ENCODE measurements around the gene RRBP1.

- TF ChIP-seq CTCF (conservative IDR thresholded peaks at IDR 0.05; ENCODE audit: low read length) (no peak), EZH2phosphoT487 (IDR thresholded peaks at IDR 0.05; ENCODE audit: borderline replicate concordance) (no peak)
These were observed 36.4 kb downstream of the RRBP1 start for GRCh38 chr20:17645546-17646208.
